GM20000 (cell line): ENCODE measurements around the gene FAR2.

Source experiments
- DNase-seq: peaks from one replicate; pipeline ENCODE4 v3.0.0; 2012; ENCODE audit warnings: low spot score
- CTCF ChIP-seq: IDR thresholded peaks from 2 replicates; pipeline ENCODE4 v1.5.1; 2012; ENCODE audit warnings: mild to moderate bottlenecking, control low read depth; ENCODE audit errors: extremely low read depth, missing control alignments

Gene FAR2

DNA sequence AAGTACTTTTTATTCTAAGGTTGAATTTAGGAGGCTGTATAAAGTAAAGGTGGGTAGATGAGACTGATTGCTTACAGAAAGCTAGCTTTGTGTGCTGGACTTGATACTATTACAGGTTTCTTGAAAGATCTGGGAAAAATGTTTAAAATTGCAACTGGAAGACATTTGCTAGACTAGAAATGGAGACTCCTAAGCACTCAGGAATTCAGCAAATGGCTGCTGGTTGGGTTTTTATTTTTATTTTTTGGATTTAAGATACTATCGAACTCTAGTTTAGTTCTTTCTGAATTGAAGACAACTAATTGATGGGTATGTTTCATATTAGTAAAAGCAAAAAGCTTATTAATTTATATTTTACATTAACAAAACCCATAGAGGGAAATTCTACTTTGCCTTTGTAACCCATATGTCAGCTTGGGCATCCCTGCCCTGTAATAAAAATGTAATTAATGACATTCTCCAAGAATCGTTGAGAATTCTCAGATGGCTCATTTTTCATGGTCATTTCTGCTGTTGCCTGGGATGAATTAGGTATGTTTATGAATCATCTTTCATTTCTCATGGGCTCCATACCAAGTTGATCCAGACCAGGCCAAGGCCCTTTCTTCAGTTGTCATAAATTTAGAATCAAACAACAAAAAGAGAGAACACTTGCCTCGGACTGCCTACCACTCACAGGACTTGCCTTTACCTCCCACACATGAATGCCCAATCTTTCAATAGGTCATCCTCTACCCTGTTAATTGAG, 129.8 kb downstream of the FAR2 start:
- no peak for DNase-seq
- TF ChIP-seq CTCF = no peak

- TF ChIP-seq CTCF = no peak
- no peak for DNase-seq
Measured at GRCh38 chr12:29281371-29282005, 132.4 kb downstream of the FAR2 start.

DNA sequence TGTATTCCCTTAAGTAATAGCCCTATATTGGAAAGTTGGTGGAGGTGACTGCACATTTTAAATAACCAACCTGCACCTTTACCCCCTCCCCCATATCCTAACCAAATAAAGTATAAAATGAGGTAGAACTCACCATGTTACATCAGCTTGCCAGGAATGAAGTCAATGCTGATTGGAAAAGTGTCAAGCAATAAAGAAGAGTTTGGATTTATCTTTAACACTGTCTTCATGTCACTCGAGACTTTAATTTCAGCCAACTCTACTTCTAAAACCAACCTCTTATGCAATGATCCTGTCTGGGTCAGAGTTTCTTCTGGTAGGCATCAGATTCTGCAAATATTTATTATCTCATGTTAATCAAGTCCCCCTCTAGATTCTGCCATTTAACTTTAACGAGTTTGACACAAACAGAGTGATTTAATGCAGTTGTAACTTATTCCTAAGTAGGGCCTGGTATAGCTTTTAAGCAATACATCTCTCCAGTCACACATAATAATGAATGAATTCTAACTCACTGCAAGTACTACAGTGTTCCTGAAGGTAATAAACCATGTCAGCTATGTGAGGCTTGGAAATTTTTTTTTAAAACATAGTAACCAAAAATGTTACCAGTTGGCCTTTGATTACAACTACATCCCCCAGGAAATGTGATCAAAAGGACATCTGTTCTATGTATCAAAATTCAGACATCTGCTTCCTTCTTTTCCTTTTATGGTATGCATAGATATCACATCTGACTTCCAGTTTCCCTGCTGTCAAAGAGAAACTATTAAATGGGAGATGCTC, 133.1 kb downstream of the FAR2 start:
- no peak for DNase-seq
- TF ChIP-seq CTCF = no peak

DNA sequence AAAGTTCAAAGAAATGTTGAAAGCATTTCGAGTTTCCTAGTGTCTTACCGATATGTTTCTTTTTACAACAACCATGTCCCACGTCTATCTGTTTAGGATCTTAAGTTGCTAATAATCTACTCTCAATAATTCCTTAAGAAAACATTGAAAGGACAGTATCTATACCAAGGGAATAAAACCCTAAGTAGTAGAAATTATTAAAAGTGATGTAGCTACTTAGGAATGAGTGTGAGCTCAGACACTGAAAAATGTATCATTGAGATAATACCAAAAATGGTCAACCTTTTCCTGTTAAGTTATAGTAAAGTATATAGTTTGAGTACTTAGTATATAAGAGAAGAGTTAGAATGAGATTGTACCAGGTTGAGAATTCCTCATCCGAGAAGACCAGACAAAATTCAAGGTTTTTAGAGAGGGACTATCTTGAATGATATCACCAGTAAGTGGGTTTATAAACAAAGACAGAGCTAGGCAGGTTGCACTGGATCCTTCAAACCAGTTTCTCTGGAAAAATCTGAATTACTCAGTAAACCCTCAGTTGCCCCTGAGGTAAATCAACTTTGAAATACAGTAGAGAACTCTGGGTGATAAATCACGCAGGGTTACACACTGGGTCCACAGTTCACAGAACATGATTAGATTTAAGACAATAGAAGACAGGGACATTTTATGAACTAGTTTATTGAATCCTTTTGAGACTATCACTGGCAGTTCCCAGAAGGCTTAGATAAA, 135.1 kb downstream of the FAR2 start:
- no peak for DNase-seq
- no peak for TF ChIP-seq CTCF

DNA sequence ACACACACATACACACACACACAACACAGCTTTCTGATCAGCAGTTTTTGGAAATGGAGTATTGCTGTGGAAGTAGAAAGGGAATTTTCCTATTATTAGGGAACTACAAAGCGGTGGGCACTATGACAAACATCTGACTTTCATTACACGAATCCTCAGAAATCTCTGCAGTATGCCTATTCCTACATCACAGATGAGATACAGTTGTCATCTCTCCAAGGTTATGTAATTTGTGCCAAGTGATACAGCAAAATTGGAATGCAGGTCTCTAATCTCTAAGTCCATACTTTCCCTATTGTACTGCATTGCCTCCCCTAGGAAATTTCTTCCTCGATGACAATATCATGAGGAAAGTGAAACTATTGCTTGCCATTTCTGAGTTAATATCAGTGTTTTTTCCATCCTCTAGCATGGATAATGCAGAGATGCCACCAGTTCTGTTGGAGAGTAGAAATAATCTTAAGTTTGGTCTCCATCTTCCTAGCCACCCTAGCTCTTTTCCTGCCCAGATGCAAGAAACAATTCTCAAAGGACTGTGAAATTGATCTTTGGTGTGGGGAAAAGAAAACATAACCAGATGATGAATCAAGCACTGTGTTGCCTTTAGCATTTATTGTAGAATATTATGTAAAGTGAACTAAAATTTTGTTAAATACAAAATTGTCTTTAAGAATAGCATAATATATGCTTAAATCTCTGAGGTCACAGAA, 137.2 kb downstream of the FAR2 start:
- DNase-seq = no peak
- TF ChIP-seq CTCF = no peak

DNA sequence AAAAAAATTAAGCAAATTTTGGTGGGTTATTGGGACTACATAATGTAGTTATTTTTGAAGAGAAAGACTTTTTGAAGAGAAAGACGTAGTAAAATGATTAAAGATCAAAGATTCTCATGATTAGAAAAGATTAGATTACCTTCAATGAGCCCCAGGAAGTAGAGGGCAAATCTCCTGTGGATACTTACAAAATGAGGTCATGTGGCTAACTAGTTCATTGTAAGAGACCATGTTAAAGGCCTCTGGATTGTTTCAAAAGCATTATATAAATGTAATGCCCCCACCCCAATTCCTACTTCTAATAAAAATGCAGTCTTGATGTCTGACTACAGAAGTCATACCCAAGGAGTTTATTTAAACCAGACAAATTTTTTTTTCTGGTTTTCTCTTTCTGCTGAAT, 138.5 kb downstream of the FAR2 start:
- no peak for DNase-seq
- no peak for TF ChIP-seq CTCF
